ENCODE results near the gene LENEP. TPM values are rescaled to one million over a fixed set of nuclear protein-coding genes. Genes with fewer than 3 reads are reported as not detected.

LENEP gene
- total and polyA plus RNA-seq, 12 donors, result 0.44 TPM; not detected in 11

DNA sequence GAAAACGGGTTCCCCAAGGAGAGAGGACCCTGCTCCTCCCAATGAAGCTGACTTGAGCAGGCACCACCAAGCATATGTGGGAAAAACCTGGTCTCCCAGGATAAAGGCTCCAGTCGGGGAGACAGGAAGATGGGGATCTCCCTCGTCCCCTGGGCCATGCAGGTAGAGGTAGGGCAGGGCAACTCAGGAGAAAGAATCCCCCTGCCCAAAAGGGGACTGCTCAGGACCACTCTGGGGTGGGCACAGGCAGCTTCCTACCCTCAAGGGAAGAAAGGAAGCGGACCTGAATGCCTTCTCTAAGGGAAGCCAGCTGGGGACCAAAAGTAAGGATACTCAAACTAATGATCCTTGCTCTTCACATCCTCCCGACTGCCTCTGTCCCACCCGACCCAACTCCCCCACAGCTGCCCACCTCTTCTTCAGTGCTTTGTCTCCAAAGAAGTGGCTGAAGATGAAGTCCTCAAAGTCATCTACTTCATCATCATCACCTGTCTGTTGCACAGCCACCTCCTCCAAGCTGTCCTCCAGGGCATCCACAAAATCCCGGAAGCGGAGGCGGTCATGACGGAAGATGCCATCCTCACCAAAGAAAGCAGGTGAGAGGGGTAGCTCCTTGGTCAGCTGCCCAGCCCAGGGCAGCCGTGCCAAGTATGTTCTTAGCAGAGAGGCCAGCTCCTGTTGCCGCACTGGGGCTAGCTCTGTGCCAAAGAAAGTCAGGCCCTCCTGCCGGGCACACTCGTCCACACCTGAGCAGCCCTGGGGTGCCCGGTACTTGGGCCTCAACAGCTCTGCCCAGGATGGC lies 48.0 kb upstream of the LENEP start:
- intact Hi-C loops (cut with DNase I), result no loop called here
- H3K27ac ChIP-seq, result peak overlapping the region in 4 of 5 donors; percentile 1 to 89 (median 69)
- TF ChIP-seq, protein P1, sequence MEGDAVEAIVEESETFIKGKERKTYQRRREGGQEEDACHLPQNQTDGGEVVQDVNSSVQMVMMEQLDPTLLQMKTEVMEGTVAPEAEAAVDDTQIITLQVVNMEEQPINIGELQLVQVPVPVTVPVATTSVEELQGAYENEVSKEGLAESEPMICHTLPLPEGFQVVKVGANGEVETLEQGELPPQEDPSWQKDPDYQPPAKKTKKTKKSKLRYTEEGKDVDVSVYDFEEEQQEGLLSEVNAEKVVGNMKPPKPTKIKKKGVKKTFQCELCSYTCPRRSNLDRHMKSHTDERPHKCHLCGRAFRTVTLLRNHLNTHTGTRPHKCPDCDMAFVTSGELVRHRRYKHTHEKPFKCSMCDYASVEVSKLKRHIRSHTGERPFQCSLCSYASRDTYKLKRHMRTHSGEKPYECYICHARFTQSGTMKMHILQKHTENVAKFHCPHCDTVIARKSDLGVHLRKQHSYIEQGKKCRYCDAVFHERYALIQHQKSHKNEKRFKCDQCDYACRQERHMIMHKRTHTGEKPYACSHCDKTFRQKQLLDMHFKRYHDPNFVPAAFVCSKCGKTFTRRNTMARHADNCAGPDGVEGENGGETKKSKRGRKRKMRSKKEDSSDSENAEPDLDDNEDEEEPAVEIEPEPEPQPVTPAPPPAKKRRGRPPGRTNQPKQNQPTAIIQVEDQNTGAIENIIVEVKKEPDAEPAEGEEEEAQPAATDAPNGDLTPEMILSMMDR (IDR thresholded peaks at IDR 0.05), result no peak
- no peak for TF ChIP-seq POLR2A (IDR thresholded peaks at IDR 0.05)
- 73 to 81% (median 79%) methylated on average over 14 to 15 of the region's 15 CpGs for WGBS, 4 donors
- H3K9me3 ChIP-seq (replicated peaks in 1 of 3), result no peaks in the 10 kb centered on the region
- H3K4me3 ChIP-seq, result no peak overlapping the region
- H3K4me1 ChIP-seq (replicated peaks in 1 of 2), result peaks cover 33 to 49% of the 10 kb centered on the region in 2 donors
- DNase-seq, result no peak
- no peaks in the 10 kb centered on the region for H3K27me3 ChIP-seq
- peaks cover 0 to 39% of the 10 kb centered on the region in 2 donors for H3K36me3 ChIP-seq (replicated peaks in 1 of 2)

DNA sequence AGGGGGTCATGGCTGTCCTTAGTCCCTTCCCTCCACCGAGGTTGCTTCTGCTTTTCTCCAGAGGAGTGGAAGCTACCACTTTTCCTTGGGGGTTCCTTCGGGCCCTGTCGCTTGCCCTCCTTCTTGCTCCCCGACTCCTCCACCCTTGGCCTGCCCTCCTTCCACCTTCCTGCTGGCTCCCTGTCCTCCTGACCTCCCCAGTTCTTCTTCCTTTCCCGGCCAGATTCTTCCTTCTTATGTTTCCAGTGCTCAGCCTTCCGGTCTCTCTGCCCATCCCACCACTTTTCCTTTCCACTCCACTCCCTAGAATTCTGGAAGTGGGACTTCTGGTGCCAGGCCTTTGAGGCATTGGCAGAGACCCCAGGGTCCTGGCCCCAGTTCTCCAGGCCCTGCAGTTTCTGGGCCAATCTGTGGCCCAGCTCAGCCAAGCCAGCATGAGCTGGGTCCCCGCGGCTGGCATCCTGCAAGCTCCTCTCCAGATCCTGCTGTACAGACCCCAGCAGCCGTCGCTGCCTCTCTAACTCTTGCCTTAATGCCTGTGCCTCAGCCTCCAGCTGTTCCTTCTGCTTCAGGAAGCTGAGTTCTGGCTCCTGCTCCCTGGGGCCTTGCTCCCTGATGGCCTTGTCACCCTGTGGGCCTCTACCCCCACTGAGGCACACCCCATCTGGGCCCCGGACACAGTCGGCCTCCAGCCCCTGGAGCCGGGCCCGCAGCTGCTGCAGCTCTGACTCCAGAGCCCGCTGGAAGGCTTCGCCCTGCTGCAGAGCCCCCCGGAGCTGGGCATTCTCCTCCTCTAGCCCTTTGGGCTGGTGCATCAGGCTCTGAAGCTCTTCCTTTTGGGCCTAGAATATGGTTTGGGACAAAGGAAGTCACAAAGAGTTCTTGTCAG lies 47.2 kb upstream of the LENEP start:
- H3K4me1 ChIP-seq (replicated peaks in 1 of 2), result peaks cover 29 to 46% of the 10 kb centered on the region in 2 donors
- no peak for TF ChIP-seq POLR2A (IDR thresholded peaks at IDR 0.05)
- TF ChIP-seq, protein P1 (IDR thresholded peaks at IDR 0.05), result no peak
- H3K36me3 ChIP-seq (replicated peaks in 1 of 2), result peaks cover 0 to 47% of the 10 kb centered on the region in 2 donors
- intact Hi-C loops (cut with DNase I), result no loop called here
- WGBS, 4 donors, result 79 to 82% (median 80%) methylated on average over 11 to 17 of the region's 17 CpGs
- no peak overlapping the region for H3K27ac ChIP-seq
- no peaks in the 10 kb centered on the region for H3K27me3 ChIP-seq
- no peak for DNase-seq
- H3K4me3 ChIP-seq, result no peak overlapping the region
- no peaks in the 10 kb centered on the region for H3K9me3 ChIP-seq (replicated peaks in 1 of 3)

DNA sequence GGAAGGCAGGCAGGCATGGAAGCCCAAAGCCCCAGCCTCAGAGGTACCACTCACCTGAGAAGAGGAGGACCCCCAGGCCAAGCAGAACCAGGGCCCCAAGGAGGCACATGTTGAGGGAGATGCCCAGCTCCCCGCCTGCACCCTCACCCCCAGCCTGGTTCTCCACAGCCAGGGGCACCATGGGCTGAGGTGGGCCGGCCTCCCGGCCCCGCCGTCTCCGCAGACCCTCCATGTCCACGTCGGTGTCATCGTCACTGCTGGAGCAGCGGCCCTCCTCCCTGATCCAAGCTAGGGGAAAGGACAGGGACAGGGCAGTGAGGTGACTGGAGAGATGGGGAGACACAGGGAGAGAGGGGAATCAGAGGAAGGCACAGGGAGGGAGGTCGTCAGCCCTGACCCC lies 45.3 kb upstream of the LENEP start:
- Histone ChIP-seq H3K9me3 (replicated peaks in 1 of 3) (no peaks in the 10 kb centered on the region), H3K4me1 (replicated peaks in 1 of 2) (peaks cover 25 to 46% of the 10 kb centered on the region in 2 donors), H3K36me3 (replicated peaks in 1 of 2) (peaks cover 0 to 47% of the 10 kb centered on the region in 2 donors), H3K4me3 (no peak overlapping the region), H3K27ac (no peak overlapping the region), H3K27me3 (no peaks in the 10 kb centered on the region)
- no peak for DNase-seq
- 94 to 97% (median 96%) methylated on average over 5 to 11 of the region's 11 CpGs for WGBS, 4 donors
- intact Hi-C loops (cut with DNase I), result no loop called here
- no peak for TF ChIP-seq POLR2A (IDR thresholded peaks at IDR 0.05)
- TF ChIP-seq, protein P1 (IDR thresholded peaks at IDR 0.05), result no peak
